Bone marrow (tissue), 2 donors: Measurements from ENCODE around the gene ADAMTS4.
"Not testable (repeated sequence)": the region's sequence is repeated elsewhere in the genome, so short reads cannot be mapped to it uniquely, and the experiment has no call there.

Experiments
- DNase-seq, 2 donors: peaks; one replicate each; lab custom pipeline; 2025; lab: John Stamatoyannopoulos, UW

Gene ADAMTS4

GRCh38 chr1:161198897-161199431 lies at the start of gene ADAMTS4:
ADAMTS4 (minus strand) TSS chr1:161199054; CDS start chr1:161198627, 427 bp downstream.
- no peak for DNase-seq

GRCh38 chr1:161244888-161245287 lies 46.0 kb upstream of the ADAMTS4 start:
- no peak for DNase-seq

DNA sequence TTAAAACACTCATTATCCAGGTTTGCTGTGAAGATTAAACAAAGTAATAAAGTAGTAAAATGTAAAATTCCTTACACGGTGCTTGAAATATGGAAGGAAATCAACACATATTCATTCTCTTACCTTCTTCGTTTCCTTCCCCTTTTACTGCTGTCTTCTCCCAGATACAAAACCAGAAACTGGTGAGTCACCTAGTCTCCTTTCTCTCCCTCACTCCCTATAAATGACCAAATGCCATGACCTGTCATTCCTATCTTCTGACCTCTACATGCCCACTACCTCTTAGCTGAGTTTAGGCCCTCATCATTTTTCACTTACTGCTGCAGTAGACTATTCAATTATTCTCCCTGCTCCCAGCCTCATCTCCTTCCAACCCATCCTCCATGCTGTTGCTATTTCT lies 43.5 kb upstream of the ADAMTS4 start:
- peak in 1 of 2 donors; percentile 15 for DNase-seq

GRCh38 chr1:161241682-161242081 lies 42.8 kb upstream of the ADAMTS4 start:
- DNase-seq = no peak

GRCh38 chr1:161238039-161238473 lies 39.2 kb upstream of the ADAMTS4 start, which contains the start of gene NR1I3:
NR1I3 (minus strand) TSS chr1:161238203; CDS start chr1:161236565, 1,638 bp downstream.
- DNase-seq = no peak

GRCh38 chr1:161235957-161236775 lies 37.3 kb upstream of the ADAMTS4 start:
- DNase-seq = no peak

DNA sequence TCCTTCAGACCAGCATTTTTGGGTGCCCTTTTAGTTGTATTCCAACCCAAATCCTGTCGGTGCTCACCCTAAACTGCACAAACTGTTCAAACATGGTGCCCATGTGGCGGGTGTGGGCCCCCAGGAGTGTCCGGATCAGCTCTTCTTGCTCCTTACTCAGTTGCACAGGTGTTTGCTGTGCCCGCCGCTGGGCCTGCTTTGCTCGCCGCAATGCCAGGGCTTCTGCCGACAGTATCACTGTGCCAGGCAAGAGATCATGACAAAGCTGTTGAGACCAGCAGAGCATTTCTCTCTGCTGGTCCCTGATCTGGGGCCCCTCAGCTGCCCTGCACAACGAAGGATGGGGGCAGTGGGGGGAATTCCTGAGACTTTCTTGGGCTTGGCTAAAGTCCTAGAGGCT lies 34.2 kb upstream of the ADAMTS4 start:
- DNase-seq = no peak

GRCh38 chr1:161230762-161231161 lies 31.9 kb upstream of the ADAMTS4 start:
- no peak for DNase-seq

- no peak for DNase-seq
These were observed 31.0 kb upstream of the ADAMTS4 start for GRCh38 chr1:161229896-161230295.

- no peak for DNase-seq
These were observed 29.2 kb upstream of the ADAMTS4 start for GRCh38 chr1:161228032-161228431.

DNA sequence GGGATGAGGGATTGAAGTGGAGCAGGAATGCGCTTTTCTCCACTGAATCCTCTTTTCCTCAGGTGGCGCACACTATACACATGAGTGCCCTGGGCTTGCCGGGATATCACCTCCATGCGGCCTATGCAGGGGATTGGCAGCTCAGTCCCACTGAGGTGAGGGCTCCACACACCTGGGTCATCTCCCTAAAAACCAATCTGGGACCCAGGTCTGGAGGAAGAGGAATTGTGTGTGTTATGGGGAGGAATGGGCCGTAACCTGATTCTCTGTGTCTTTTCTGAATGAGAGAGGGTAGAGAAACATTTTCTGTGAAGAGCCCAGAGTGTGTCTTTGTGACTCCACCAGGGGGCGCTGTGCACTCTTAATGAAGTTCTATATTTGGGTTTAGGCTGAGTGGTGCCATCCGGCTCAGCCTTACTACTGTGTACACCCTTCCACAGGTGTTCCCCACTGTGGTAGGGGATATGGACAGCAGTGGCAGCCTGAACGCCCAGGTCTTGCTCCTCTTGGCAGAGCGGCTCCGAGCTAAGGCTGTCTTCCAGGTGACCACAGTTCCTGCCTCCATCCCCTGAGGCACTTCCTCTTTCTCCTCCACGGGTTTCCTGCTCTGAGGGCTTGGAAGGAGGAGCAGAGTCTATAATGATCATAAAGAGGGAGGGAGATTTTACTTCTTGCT lies 28.5 kb upstream of the ADAMTS4 start:
- peak; percentile 62 to 83 for DNase-seq

DNA sequence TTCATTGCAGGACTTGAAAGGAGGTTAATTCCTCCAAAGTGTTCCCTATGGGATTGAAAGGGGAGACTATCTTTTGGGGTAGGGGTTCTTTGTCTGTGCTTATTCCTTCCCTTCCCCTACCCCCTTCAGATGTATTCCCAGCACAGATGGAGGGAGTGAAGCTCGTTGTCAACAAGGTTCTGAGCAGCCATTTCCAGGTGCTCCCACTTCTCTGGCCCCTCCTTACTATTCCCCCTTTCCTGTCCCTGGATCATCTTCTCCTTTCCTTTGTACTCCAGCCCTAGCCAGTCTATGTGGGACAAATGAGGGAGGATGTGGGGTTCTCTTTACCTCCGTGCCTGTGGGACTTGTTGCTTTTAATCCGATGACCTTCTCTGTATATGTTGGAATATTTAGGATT lies 27.9 kb upstream of the ADAMTS4 start:
- DNase-seq = no peak

DNA sequence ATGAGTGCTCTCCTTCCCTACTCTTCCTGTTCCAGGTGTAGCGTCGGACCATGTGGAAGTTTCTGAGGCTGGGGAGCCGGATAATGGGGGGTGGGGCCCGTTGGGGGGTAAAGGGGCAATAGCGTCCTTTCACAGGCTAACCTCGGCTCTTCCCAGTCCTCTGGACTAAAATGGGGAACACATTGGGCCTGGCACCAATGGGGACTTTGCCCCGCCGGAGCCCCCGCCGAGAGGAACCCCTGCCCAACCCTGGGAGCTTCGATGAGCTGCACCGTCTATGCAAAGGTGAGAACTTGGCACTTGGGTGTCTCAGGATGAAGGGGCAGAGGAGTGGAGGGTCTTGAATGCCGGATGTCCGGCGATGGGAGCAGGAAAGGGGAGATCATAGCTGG lies 27.5 kb upstream of the ADAMTS4 start:
- DNase-seq = no peak

DNA sequence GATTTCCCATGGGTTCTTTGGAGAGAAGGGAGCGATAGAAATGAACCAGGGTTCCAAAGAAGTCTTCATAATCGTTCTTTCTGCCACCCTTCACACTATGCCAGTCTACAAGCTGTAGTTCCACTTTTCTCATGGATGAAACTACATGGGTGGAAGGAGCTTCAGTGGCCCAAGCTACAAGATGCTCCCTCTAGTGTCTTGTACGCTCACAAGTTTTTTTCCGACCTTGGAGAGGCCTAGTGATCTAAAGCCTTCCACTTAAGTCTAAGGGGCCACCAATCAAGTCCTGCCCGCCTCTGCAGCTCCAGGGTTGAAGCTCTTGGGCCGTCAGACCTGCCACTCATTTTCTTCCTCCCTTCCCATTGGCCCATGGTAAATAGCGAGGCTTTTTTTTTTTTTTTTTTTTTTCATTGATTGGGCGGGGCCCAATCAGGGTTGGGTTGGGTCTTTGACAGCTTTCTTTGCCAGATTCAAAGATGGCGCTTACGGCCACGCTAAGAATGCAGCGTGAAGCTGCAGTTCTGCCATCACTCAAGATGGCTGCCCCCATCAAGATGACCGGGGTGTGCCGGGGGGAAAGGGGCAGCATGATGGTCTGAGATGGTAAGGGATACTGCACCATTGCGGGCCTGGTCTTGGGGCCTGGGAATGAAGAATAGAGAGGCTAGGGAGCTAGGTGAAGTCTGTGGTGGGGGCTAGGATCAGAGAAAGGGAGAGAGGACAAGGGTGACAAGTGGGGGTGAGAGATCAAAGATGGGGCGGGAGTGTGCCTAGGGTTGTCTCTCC lies 26.9 kb upstream of the ADAMTS4 start, which contains the start of gene TOMM40L:
TSS of gene TOMM40L (plus strand) at position 527 of the 786 bp plus-strand sequence. CDS start 430 bp downstream, outside the sequence.
- peak; percentile 82 to 100 for DNase-seq

- no peak for DNase-seq
These were observed 26.3 kb upstream of the ADAMTS4 start for GRCh38 chr1:161225178-161225533.

GRCh38 chr1:161224695-161225087 lies 25.8 kb upstream of the ADAMTS4 start:
- DNase-seq = not testable (repeated sequence)

- DNase-seq = no peak
These were observed 25.2 kb upstream of the ADAMTS4 start for GRCh38 chr1:161223805-161224694.

- DNase-seq = no peak
These were observed 23.5 kb upstream of the ADAMTS4 start for GRCh38 chr1:161222175-161223019.

DNA sequence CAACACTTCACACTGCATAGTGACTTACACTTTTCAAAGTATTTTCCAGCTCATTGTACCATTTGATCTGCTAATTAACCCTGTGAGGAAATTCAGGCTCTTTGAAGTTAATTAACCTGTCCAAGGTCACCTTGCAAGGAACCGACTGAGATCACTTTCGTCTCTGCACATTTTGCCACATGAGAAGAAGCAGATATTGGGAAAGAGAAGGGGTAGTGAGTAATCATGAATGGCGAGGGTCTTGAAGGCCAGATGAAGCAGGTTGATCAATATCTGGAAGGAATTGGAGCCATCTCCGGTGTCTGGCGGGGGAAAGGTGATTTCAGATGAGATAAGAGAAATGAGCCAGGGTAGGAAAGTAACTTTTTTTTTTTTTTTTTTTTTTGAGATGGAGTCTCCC lies 21.1 kb upstream of the ADAMTS4 start:
- DNase-seq = no peak
